ENCODE data around the gene UBE2G2. TPM values are rescaled to one million over a fixed set of nuclear protein-coding genes. Genes with fewer than 3 reads are reported as not detected.

UBE2G2 gene
- total RNA-seq, 4 donors from 2014 or later = 38.4 to 75.1 (median 67.4) TPM

DNA sequence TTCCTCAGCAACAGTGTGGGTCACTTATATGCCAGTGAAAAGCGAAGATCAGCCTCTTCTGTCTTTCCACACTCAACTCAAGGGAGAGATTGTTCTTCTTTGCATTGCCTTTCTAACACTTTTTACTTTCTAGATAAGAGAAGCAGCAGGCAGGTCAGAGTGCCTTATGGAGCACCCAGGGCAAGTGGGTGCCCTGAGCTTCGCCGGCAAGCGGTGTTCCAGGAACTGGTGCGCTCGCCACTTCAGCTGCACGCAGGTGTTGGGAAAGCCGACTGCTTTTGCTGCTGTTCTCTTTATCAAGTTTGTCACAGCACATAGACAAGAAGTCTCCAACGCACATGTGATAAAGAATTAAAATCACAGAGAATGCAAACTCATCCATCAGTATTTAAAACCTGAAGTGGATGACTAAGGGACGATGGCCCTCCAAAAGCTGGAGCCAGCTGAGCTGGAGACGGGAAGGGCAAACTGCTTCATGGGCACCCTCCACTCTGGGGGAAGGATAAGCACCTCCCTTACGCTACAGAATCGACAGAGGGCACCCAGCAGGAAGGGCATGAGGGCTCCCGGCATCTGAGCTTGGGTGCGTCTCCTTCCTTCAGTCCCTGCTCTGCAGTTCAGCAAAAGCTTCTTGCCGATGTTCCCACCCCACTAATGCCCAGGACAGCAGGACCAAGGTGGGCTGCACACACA is 20.7 kb downstream of the UBE2G2 start:
- no peak overlapping the region for H3K4me3 ChIP-seq
- TF ChIP-seq POLR2A (IDR thresholded peaks at IDR 0.05) = no peak
- TF ChIP-seq, protein P1, sequence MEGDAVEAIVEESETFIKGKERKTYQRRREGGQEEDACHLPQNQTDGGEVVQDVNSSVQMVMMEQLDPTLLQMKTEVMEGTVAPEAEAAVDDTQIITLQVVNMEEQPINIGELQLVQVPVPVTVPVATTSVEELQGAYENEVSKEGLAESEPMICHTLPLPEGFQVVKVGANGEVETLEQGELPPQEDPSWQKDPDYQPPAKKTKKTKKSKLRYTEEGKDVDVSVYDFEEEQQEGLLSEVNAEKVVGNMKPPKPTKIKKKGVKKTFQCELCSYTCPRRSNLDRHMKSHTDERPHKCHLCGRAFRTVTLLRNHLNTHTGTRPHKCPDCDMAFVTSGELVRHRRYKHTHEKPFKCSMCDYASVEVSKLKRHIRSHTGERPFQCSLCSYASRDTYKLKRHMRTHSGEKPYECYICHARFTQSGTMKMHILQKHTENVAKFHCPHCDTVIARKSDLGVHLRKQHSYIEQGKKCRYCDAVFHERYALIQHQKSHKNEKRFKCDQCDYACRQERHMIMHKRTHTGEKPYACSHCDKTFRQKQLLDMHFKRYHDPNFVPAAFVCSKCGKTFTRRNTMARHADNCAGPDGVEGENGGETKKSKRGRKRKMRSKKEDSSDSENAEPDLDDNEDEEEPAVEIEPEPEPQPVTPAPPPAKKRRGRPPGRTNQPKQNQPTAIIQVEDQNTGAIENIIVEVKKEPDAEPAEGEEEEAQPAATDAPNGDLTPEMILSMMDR (IDR thresholded peaks at IDR 0.05) = no peak
- H3K9me3 ChIP-seq = no peaks in the 10 kb centered on the region
- peaks cover 0 to 9% of the 10 kb centered on the region in 2 donors for H3K4me1 ChIP-seq
- H3K27ac ChIP-seq = no peak overlapping the region
- DNase-seq = no peak
- no peaks in the 10 kb centered on the region for H3K36me3 ChIP-seq
- no peaks in the 10 kb centered on the region for H3K27me3 ChIP-seq
- intact Hi-C loops (cut with DNase I; ENCODE audit: low total_unique reads) = no loop called here

DNA sequence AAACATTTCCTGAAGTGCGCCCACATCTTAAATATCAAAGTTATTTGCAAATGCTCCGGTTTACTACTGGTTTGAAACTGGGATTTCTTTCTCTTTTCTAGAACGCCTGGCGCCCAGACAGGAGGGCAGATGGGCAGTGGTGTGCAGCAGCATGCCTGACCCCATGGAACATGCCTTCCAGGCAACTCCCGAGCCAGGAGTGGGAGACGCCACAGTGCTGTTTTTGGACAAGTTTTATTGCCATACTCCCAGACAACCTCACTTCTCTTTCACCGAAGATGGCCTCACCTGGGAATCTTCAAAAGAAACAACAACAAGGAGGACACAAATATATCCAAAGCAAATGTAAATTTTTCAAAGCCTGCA is 21.5 kb downstream of the UBE2G2 start:
- Histone ChIP-seq H3K27me3 (no peaks in the 10 kb centered on the region), H3K36me3 (no peaks in the 10 kb centered on the region), H3K4me3 (no peak overlapping the region), H3K9me3 (no peaks in the 10 kb centered on the region), H3K4me1 (peaks cover 0 to 9% of the 10 kb centered on the region in 2 donors), H3K27ac (no peak overlapping the region)
- no peak for DNase-seq
- TF ChIP-seq POLR2A (IDR thresholded peaks at IDR 0.05) = no peak
- TF ChIP-seq, protein P1 (IDR thresholded peaks at IDR 0.05) = no peak
- intact Hi-C loops (cut with DNase I; ENCODE audit: low total_unique reads) = no loop called here

DNA sequence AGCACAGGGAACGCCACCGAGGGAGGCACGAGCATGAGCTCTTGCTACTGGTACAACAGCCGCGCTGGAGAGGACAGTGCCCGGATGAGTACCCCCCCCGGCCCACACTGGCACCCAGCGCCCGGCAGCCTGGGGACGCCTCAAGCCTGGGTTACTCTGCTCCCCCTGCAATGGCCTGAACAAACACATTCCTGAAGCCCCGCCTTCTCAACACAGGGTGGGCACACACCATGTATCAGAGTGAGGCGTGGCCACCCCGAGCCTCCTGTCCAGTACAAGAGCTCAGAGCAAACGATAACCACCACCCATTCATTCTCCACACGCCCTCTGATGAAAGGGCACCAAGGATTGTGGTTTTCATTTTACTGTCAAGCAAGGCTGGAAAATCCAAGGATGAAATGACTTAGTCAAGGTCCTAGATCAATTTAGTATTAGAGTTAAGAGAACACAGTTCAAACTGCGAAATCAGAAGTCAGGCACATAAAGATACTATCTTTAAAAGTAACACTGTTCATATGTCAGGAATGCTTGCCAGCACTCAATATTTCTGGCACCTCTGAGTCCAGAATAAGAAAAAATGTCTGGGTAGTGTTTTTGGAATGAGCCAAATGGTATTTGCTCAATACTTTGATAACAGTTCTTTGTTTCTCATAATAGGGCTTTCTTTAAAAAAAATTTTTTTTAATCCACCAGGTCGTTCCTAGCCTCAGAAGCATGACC is 22.0 kb downstream of the UBE2G2 start:
- Histone ChIP-seq H3K27me3 (no peaks in the 10 kb centered on the region), H3K4me3 (no peak overlapping the region), H3K9me3 (no peaks in the 10 kb centered on the region), H3K27ac (no peak overlapping the region), H3K4me1 (peaks cover 0 to 9% of the 10 kb centered on the region in 2 donors), H3K36me3 (no peaks in the 10 kb centered on the region)
- TF ChIP-seq POLR2A (IDR thresholded peaks at IDR 0.05) = no peak
- TF ChIP-seq, protein P1 (IDR thresholded peaks at IDR 0.05) = no peak
- DNase-seq = no peak
- intact Hi-C loops (cut with DNase I; ENCODE audit: low total_unique reads) = no loop called here

DNA sequence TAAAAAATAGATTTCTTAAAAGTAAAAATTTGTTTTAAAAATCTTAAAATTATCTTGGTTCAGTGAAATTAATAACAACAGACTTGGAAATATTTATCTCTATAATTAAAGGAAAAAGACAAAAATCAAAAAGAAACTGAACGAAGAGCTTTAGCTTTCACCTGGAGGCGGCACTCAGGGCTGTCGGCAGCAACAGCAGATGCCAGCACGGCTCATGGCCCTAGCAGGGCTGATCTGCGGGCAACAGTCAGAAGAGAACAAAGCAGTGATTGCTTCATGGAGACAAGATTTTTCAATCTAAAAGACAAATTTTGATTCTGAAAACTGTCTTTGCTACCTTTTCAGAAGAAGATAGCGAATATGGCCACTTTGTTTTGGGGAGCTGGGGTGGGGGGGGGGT is 22.6 kb downstream of the UBE2G2 start:
- Histone ChIP-seq H3K9me3 (no peaks in the 10 kb centered on the region), H3K4me3 (no peak overlapping the region), H3K36me3 (no peaks in the 10 kb centered on the region), H3K4me1 (peaks cover 0 to 9% of the 10 kb centered on the region in 2 donors), H3K27me3 (no peaks in the 10 kb centered on the region), H3K27ac (no peak overlapping the region)
- no peak for TF ChIP-seq POLR2A (IDR thresholded peaks at IDR 0.05)
- TF ChIP-seq, protein P1 (IDR thresholded peaks at IDR 0.05) = no peak
- intact Hi-C loops (cut with DNase I; ENCODE audit: low total_unique reads) = no loop called here
- no peak for DNase-seq

DNA sequence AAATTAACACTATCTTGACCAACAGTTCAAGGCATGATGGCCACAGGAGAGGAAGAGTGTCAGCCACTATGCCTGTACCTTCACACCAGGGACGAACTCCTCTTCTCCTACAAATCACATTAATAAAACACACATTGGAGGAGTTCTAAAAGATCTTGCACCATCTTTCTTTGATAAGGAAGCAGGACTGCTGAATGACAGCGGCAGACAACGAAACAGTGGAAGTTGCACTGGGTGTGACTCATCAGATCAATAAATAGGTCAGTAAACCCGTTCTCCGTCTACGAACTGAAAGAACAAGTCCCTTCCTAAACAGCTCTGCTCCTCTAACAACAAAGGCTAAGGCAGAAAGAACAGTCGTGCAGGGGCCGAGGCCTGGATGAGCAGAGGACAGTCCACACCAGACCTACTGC is 23.1 kb downstream of the UBE2G2 start:
- H3K4me1 ChIP-seq = peaks cover 0 to 9% of the 10 kb centered on the region in 2 donors
- DNase-seq = no peak
- TF ChIP-seq, protein P1 (IDR thresholded peaks at IDR 0.05) = no peak
- no peak for TF ChIP-seq POLR2A (IDR thresholded peaks at IDR 0.05)
- no peaks in the 10 kb centered on the region for H3K9me3 ChIP-seq
- intact Hi-C loops (cut with DNase I; ENCODE audit: low total_unique reads) = no loop called here
- H3K27ac ChIP-seq = no peak overlapping the region
- H3K4me3 ChIP-seq = no peak overlapping the region
- H3K36me3 ChIP-seq = no peaks in the 10 kb centered on the region
- no peaks in the 10 kb centered on the region for H3K27me3 ChIP-seq
